ENCODE results near the gene P2RY6.

P2RY6 gene

GRCh38 chr11:73320763-73321603 is 48.8 kb downstream of the P2RY6 start:
- DNase-seq (ENCODE audit: low read depth), result no peak
- H3K4me3 ChIP-seq (ENCODE audit: low read depth, low read length), result no peak overlapping the region
- TF ChIP-seq CTCF (IDR thresholded peaks at IDR 0.05; ENCODE audit: low read depth, low read length, missing control alignments), result no peak
- in situ Hi-C loops (cut with HindIII; ENCODE audit: low sequenced_read_pairs), result no loop called here

GRCh38 chr11:73321604-73322381 is 49.7 kb downstream of the P2RY6 start:
- DNase-seq (ENCODE audit: low read depth), result no peak
- in situ Hi-C loops (cut with HindIII; ENCODE audit: low sequenced_read_pairs), result no loop called here
- TF ChIP-seq CTCF (IDR thresholded peaks at IDR 0.05; ENCODE audit: low read depth, low read length, missing control alignments), result no peak
- H3K4me3 ChIP-seq (ENCODE audit: low read depth, low read length), result no peak overlapping the region

- in situ Hi-C loops (cut with HindIII; ENCODE audit: low sequenced_read_pairs), result no loop called here
- DNase-seq (ENCODE audit: low read depth), result no peak
- no peak for TF ChIP-seq CTCF (IDR thresholded peaks at IDR 0.05; ENCODE audit: low read depth, low read length, missing control alignments)
- no peak overlapping the region for H3K4me3 ChIP-seq (ENCODE audit: low read depth, low read length)
These were observed 50.5 kb downstream of the P2RY6 start for GRCh38 chr11:73322382-73323306.

GRCh38 chr11:73323464-73323863 is 51.3 kb downstream of the P2RY6 start:
- DNase-seq (ENCODE audit: low read depth), result no peak
- no peak for TF ChIP-seq CTCF (IDR thresholded peaks at IDR 0.05; ENCODE audit: low read depth, low read length, missing control alignments)
- in situ Hi-C loops (cut with HindIII; ENCODE audit: low sequenced_read_pairs), result no loop called here
- no peak overlapping the region for H3K4me3 ChIP-seq (ENCODE audit: low read depth, low read length)

GRCh38 chr11:73324116-73324515 is 52.0 kb downstream of the P2RY6 start:
- no peak for TF ChIP-seq CTCF (IDR thresholded peaks at IDR 0.05; ENCODE audit: low read depth, low read length, missing control alignments)
- in situ Hi-C loops (cut with HindIII; ENCODE audit: low sequenced_read_pairs), result no loop called here
- no peak overlapping the region for H3K4me3 ChIP-seq (ENCODE audit: low read depth, low read length)
- no peak for DNase-seq (ENCODE audit: low read depth)

GRCh38 chr11:73324665-73325035 is 52.5 kb downstream of the P2RY6 start:
- in situ Hi-C loops (cut with HindIII; ENCODE audit: low sequenced_read_pairs), result no loop called here
- no peak for TF ChIP-seq CTCF (IDR thresholded peaks at IDR 0.05; ENCODE audit: low read depth, low read length, missing control alignments)
- H3K4me3 ChIP-seq (ENCODE audit: low read depth, low read length), result no peak overlapping the region
- no peak for DNase-seq (ENCODE audit: low read depth)
